OCI-LY3 (cell line): ENCODE results near the gene OBSCN.

Experiments
- CTCF ChIP-seq: fragments of 200-600, 300-600 bp; sonication (generic); IDR thresholded peaks from 2 replicates; pipeline ENCODE4 v1.5.1; 2014; ENCODE audit warnings: antibody characterized with exemption, low read length, low read depth
- EZH2phosphoT487 ChIP-seq: fragments of 200-600 bp; shearing (Covaris generic); IDR thresholded peaks from 2 replicates; pipeline ENCODE4 v1.6.1; 2018; ENCODE audit warnings: antibody characterized with exemption, mixed run types, low read depth

GRCh38 chr1:228303596-228303995 lies 95.8 kb downstream of the OBSCN start:
- TF ChIP-seq CTCF (no peak), EZH2phosphoT487 (no peak)
